HEK293 (cell line): Measurements from ENCODE around the gene LENEP.

Experiments used
- CTCF ChIA-PET: fragments of 350-600 bp; formaldehyde crosslinking; extraction: SDS; loops from one replicate; lab custom pipeline; 2021; ENCODE audit warnings: antibody characterized with exemption; lab: Yijun Ruan, JAX
- POLR2A ChIA-PET: fragments of 300-600 bp; formaldehyde crosslinking; extraction: SDS; loops from one replicate; lab custom pipeline; 2020; ENCODE audit warnings: antibody characterized with exemption, inconsistent platforms; lab: Yijun Ruan, JAX
- H3K27ac ChIP-seq: fragments of 200-500 bp; sonication (Bioruptor generic); 2 replicates; pipeline ENCODE4 v1.5.1; 2014; ENCODE audit warnings: low read depth, low read length, control low read depth, inconsistent platforms; ENCODE audit errors: extremely low read depth
- H3K36me3 ChIP-seq, 2 experiments: fragments of 200-500 bp in 1 of 2; sonication (Bioruptor generic) in 1 of 2; 1 replicate in 1 of 2; 2 replicates in 1 of 2; pipeline ENCODE4 v1.5.1; 2014 to 2017; ENCODE audit warnings: inconsistent platforms in 2 of 2, low read length in 2 of 2; ENCODE audit not compliant: control insufficient read depth in 2 of 2, insufficient read depth in 1 of 2
- H3K4me1 ChIP-seq: fragments of 200-500 bp; sonication (Bioruptor generic); 2 replicates; pipeline ENCODE4 v1.5.1; 2014; ENCODE audit warnings: mild to moderate bottlenecking, low read length, inconsistent platforms; ENCODE audit not compliant: control insufficient read depth, insufficient read depth
- H3K4me3 ChIP-seq: 2 replicates; pipeline ENCODE4 v1.5.1; 2011; ENCODE audit warnings: low read depth, mild to moderate bottlenecking, control low read depth, low read length, moderate library complexity
- H3K9me3 ChIP-seq: fragments of 200-500 bp; sonication (Bioruptor generic); 2 replicates; pipeline ENCODE4 v1.5.1; 2014; ENCODE audit warnings: low read depth, low read length, inconsistent platforms; ENCODE audit not compliant: control insufficient read depth, insufficient read depth
- BCL11B ChIP-seq: fragments of 450-650 bp; formaldehyde crosslinking; IDR thresholded peaks from 2 replicates; pipeline ENCODE4 v1.5.1; 2016; ENCODE audit warnings: low read depth, missing biosample characterization, missing genetic modification characterization
- KLF7 ChIP-seq: fragments of 450-650 bp; formaldehyde crosslinking; IDR thresholded peaks from 2 replicates; pipeline ENCODE4 v1.5.1; 2016; ENCODE audit warnings: missing biosample characterization, missing genetic modification characterization, borderline replicate concordance
- MYNN ChIP-seq: fragments of 450-650 bp; formaldehyde crosslinking; IDR thresholded peaks from 2 replicates; pipeline ENCODE4 v1.5.1; 2016; ENCODE audit warnings: missing biosample characterization, missing genetic modification characterization, borderline replicate concordance
- SP3 ChIP-seq: fragments of 450-650 bp; formaldehyde crosslinking; IDR thresholded peaks from 2 replicates; pipeline ENCODE4 v1.5.1; 2016; ENCODE audit warnings: missing biosample characterization, missing genetic modification characterization
- WT1 ChIP-seq: fragments of 450-650 bp; formaldehyde crosslinking; IDR thresholded peaks from 2 replicates; pipeline ENCODE4 v1.5.1; 2016; ENCODE audit warnings: missing biosample characterization, missing genetic modification characterization
- YY2 ChIP-seq: fragments of 450-650 bp; formaldehyde crosslinking; IDR thresholded peaks from 2 replicates; pipeline ENCODE4 v1.5.1; 2016; ENCODE audit warnings: missing biosample characterization, missing genetic modification characterization
- ZBTB20 ChIP-seq: fragments of 450-650 bp; formaldehyde crosslinking; IDR thresholded peaks from 2 replicates; pipeline ENCODE4 v1.5.1; 2016; ENCODE audit warnings: missing biosample characterization, missing genetic modification characterization
- ZIC2 ChIP-seq: fragments of 450-650 bp; formaldehyde crosslinking; IDR thresholded peaks from 2 replicates; pipeline ENCODE4 v1.5.1; 2016; ENCODE audit warnings: missing biosample characterization, missing genetic modification characterization
- ZNF133 ChIP-seq: fragments of 450-650 bp; formaldehyde crosslinking; IDR thresholded peaks from 2 replicates; pipeline ENCODE4 v1.5.1; 2016; ENCODE audit warnings: missing biosample characterization, missing genetic modification characterization
- ZNF302 ChIP-seq: fragments of 450-650 bp; formaldehyde crosslinking; IDR thresholded peaks from 2 replicates; pipeline ENCODE4 v1.5.1; 2016; ENCODE audit warnings: missing biosample characterization, missing genetic modification characterization, low read depth
- ZNF596 ChIP-seq: fragments of 450-650 bp; IDR thresholded peaks from 2 replicates; pipeline ENCODE4 v1.5.0; 2018; ENCODE audit warnings: missing biosample characterization, mild to moderate bottlenecking, missing genetic modification characterization, moderate library complexity
- ZNF623 ChIP-seq: fragments of 450-650 bp; formaldehyde crosslinking; IDR thresholded peaks from 2 replicates; pipeline ENCODE4 v1.5.1; 2016; ENCODE audit warnings: missing biosample characterization, missing genetic modification characterization
- ZNF664 ChIP-seq: fragments of 450-650 bp; formaldehyde crosslinking; IDR thresholded peaks from 2 replicates; pipeline ENCODE4 v1.5.1; 2016; ENCODE audit warnings: missing biosample characterization, missing genetic modification characterization
- ZNF791 ChIP-seq: fragments of 450-650 bp; formaldehyde crosslinking; IDR thresholded peaks from 2 replicates; pipeline ENCODE4 v1.5.1; 2016; ENCODE audit warnings: missing biosample characterization, missing genetic modification characterization
- TF ChIP-seq, protein P1 (sequence below): fragments of 450-650 bp; formaldehyde crosslinking; IDR thresholded peaks from 2 replicates; pipeline ENCODE4 v1.5.1; 2016; ENCODE audit warnings: missing biosample characterization, missing genetic modification characterization
- TF ChIP-seq, protein P2 (sequence below): fragments of 450-650 bp; formaldehyde crosslinking; IDR thresholded peaks from 2 replicates; pipeline ENCODE4 v1.5.1; 2016; ENCODE audit warnings: missing biosample characterization, missing genetic modification characterization
- TF ChIP-seq, protein P3 (sequence below): fragments of 450-650 bp; formaldehyde crosslinking; IDR thresholded peaks from 2 replicates; pipeline ENCODE4 v1.5.1; 2017; ENCODE audit warnings: missing biosample characterization, missing genetic modification characterization
- TF ChIP-seq, protein P4 (sequence below): fragments of 450-650 bp; formaldehyde crosslinking; IDR thresholded peaks from 2 replicates; pipeline ENCODE4 v1.5.1; 2016; ENCODE audit warnings: missing biosample characterization, missing genetic modification characterization
- TF ChIP-seq, protein P5 (sequence below): fragments of 450-650 bp; formaldehyde crosslinking; IDR thresholded peaks from 2 replicates; pipeline ENCODE4 v1.5.1; 2016; ENCODE audit warnings: missing biosample characterization, missing genetic modification characterization, low read depth

LENEP gene

DNA sequence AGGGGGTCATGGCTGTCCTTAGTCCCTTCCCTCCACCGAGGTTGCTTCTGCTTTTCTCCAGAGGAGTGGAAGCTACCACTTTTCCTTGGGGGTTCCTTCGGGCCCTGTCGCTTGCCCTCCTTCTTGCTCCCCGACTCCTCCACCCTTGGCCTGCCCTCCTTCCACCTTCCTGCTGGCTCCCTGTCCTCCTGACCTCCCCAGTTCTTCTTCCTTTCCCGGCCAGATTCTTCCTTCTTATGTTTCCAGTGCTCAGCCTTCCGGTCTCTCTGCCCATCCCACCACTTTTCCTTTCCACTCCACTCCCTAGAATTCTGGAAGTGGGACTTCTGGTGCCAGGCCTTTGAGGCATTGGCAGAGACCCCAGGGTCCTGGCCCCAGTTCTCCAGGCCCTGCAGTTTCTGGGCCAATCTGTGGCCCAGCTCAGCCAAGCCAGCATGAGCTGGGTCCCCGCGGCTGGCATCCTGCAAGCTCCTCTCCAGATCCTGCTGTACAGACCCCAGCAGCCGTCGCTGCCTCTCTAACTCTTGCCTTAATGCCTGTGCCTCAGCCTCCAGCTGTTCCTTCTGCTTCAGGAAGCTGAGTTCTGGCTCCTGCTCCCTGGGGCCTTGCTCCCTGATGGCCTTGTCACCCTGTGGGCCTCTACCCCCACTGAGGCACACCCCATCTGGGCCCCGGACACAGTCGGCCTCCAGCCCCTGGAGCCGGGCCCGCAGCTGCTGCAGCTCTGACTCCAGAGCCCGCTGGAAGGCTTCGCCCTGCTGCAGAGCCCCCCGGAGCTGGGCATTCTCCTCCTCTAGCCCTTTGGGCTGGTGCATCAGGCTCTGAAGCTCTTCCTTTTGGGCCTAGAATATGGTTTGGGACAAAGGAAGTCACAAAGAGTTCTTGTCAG is 47.2 kb upstream of the LENEP start (continued):
- TF ChIP-seq ZIC2 (tag by site-specific recombination) (peak; percentile 98), ZNF133 (no peak)
- TF ChIP-seq, protein P1, sequence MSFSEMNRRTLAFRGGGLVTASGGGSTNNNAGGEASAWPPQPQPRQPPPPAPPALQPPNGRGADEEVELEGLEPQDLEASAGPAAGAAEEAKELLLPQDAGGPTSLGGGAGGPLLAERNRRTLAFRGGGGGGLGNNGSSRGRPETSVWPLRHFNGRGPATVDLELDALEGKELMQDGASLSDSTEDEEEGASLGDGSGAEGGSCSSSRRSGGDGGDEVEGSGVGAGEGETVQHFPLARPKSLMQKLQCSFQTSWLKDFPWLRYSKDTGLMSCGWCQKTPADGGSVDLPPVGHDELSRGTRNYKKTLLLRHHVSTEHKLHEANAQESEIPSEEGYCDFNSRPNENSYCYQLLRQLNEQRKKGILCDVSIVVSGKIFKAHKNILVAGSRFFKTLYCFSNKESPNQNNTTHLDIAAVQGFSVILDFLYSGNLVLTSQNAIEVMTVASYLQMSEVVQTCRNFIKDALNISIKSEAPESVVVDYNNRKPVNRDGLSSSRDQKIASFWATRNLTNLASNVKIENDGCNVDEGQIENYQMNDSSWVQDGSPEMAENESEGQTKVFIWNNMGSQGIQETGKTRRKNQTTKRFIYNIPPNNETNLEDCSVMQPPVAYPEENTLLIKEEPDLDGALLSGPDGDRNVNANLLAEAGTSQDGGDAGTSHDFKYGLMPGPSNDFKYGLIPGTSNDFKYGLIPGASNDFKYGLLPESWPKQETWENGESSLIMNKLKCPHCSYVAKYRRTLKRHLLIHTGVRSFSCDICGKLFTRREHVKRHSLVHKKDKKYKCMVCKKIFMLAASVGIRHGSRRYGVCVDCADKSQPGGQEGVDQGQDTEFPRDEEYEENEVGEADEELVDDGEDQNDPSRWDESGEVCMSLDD (tag by site-specific recombination): no peak
- TF ChIP-seq, protein P2, sequence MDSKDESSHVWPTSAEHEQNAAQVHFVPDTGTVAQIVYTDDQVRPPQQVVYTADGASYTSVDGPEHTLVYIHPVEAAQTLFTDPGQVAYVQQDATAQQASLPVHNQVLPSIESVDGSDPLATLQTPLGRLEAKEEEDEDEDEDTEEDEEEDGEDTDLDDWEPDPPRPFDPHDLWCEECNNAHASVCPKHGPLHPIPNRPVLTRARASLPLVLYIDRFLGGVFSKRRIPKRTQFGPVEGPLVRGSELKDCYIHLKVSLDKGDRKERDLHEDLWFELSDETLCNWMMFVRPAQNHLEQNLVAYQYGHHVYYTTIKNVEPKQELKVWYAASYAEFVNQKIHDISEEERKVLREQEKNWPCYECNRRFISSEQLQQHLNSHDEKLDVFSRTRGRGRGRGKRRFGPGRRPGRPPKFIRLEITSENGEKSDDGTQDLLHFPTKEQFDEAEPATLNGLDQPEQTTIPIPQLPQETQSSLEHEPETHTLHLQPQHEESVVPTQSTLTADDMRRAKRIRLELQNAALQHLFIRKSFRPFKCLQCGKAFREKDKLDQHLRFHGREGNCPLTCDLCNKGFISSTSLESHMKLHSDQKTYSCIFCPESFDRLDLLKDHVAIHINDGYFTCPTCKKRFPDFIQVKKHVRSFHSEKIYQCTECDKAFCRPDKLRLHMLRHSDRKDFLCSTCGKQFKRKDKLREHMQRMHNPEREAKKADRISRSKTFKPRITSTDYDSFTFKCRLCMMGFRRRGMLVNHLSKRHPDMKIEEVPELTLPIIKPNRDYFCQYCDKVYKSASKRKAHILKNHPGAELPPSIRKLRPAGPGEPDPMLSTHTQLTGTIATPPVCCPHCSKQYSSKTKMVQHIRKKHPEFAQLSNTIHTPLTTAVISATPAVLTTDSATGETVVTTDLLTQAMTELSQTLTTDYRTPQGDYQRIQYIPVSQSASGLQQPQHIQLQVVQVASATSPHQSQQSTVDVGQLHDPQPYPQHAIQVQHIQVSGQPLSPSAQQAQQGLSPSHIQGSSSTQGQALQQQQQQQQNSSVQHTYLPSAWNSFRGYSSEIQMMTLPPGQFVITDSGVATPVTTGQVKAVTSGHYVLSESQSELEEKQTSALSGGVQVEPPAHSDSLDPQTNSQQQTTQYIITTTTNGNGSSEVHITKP (tag by site-specific recombination): peak; percentile 73

DNA sequence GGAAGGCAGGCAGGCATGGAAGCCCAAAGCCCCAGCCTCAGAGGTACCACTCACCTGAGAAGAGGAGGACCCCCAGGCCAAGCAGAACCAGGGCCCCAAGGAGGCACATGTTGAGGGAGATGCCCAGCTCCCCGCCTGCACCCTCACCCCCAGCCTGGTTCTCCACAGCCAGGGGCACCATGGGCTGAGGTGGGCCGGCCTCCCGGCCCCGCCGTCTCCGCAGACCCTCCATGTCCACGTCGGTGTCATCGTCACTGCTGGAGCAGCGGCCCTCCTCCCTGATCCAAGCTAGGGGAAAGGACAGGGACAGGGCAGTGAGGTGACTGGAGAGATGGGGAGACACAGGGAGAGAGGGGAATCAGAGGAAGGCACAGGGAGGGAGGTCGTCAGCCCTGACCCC is 45.3 kb upstream of the LENEP start:
- no peak for TF ChIP-seq ZNF664 (tag by site-specific recombination)
- TF ChIP-seq, protein P3, sequence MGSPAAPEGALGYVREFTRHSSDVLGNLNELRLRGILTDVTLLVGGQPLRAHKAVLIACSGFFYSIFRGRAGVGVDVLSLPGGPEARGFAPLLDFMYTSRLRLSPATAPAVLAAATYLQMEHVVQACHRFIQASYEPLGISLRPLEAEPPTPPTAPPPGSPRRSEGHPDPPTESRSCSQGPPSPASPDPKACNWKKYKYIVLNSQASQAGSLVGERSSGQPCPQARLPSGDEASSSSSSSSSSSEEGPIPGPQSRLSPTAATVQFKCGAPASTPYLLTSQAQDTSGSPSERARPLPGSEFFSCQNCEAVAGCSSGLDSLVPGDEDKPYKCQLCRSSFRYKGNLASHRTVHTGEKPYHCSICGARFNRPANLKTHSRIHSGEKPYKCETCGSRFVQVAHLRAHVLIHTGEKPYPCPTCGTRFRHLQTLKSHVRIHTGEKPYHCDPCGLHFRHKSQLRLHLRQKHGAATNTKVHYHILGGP (tag by site-specific recombination): no peak
- no peak for TF ChIP-seq MYNN (tag by site-specific recombination)
- no peak for TF ChIP-seq ZNF623 (tag by site-specific recombination)
- TF ChIP-seq YY2 (tag by site-specific recombination): no peak
- TF ChIP-seq SP3 (tag by site-specific recombination): no peak
- no peak for TF ChIP-seq ZNF791
- no peaks in the 10 kb centered on the region for H3K9me3 ChIP-seq
- no peak overlapping the region for H3K4me3 ChIP-seq
- H3K4me1 ChIP-seq: no peaks in the 10 kb centered on the region
- POLR2A ChIA-PET: interaction anchor here (0.9 kb wide), 1 partner anchor 25 kb away, joined by 3 read pairs; no protein-coding TSS in a partner anchor
- H3K36me3 ChIP-seq: peaks cover 0 to 28% of the 10 kb centered on the region in 2 experiments; a peak in 1 of 3 replicates
- no peak overlapping the region for H3K27ac ChIP-seq
- CTCF ChIA-PET: interaction anchor here (0.6 to 1.7 kb wide), 2 partner anchors 35 to 94 kb away, joined by 4 read pairs; partner anchors contain the start of gene FLAD1

DNA sequence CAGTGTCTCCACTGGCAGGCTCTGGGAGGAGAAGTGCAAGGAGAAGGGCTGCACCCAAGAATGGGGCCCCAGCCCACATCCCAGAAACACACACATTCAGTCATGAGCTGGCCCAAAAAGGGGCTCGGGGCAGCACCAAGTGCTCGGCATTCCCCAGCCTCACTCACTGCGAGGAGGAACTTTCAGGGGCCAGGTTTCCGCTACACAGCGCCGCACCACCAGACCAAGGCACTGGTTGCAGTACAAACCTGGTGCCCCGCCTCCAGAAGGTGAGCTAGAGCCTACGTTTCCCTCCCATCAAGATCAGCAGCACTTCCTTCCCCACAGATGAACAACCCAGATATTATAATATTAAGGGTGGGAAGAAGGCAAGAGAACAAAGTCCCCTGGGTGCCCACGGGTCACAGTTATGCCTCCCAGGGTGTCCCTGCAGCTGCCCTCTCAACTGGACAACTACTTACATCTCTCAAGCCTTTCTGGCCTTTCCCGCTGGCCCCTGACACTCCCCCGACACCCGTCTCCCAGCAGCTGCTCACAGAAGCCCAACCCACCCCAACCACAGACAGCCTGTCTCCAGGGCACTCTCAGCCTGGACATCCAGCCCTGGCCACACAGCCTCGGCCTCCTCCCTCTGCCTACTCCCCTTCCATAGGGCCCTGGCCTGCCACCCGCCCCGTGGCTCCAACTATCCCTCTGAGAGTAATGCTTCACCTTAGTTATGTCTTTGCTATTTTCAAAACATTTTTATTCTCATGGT is 41.3 kb upstream of the LENEP start:
- POLR2A ChIA-PET: interaction anchor here (1.7 kb wide), 1 partner anchor 9 kb away, joined by 5 read pairs; the partner anchor contains the start of gene PYGO2
- H3K27ac ChIP-seq: no peak overlapping the region
- H3K4me3 ChIP-seq: no peak overlapping the region
- CTCF ChIA-PET: interaction anchor here (0.6 to 1.5 kb wide), 6 partner anchors 9 to 110 kb away, joined by 3 to 4 read pairs (median 3); no protein-coding TSS in a partner anchor
- peaks cover 2% of the 10 kb centered on the region; the same call in 1 of the 2 replicates for H3K4me1 ChIP-seq
- H3K36me3 ChIP-seq: peaks cover 0 to 19% of the 10 kb centered on the region in 2 experiments; a peak in 1 of 3 replicates
- H3K9me3 ChIP-seq: no peaks in the 10 kb centered on the region
- no peak for TF ChIP-seq KLF7 (tag by site-specific recombination)
- no peak for TF ChIP-seq ZBTB20 (tag by site-specific recombination)
- TF ChIP-seq, protein P4, sequence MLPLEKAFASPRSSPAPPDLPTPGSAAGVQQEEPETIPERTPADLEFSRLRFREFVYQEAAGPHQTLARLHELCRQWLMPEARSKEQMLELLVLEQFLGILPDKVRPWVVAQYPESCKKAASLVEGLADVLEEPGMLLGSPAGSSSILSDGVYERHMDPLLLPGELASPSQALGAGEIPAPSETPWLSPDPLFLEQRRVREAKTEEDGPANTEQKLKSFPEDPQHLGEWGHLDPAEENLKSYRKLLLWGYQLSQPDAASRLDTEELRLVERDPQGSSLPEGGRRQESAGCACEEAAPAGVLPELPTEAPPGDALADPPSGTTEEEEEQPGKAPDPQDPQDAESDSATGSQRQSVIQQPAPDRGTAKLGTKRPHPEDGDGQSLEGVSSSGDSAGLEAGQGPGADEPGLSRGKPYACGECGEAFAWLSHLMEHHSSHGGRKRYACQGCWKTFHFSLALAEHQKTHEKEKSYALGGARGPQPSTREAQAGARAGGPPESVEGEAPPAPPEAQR: no peak
- TF ChIP-seq BCL11B (tag by site-specific recombination): no peak
- no peak for TF ChIP-seq ZNF302
- TF ChIP-seq, protein P5, sequence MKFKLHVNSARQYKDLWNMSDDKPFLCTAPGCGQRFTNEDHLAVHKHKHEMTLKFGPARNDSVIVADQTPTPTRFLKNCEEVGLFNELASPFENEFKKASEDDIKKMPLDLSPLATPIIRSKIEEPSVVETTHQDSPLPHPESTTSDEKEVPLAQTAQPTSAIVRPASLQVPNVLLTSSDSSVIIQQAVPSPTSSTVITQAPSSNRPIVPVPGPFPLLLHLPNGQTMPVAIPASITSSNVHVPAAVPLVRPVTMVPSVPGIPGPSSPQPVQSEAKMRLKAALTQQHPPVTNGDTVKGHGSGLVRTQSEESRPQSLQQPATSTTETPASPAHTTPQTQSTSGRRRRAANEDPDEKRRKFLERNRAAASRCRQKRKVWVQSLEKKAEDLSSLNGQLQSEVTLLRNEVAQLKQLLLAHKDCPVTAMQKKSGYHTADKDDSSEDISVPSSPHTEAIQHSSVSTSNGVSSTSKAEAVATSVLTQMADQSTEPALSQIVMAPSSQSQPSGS (tag by site-specific recombination): no peak
- TF ChIP-seq WT1 (tag by site-specific recombination): no peak
- no peak for TF ChIP-seq ZNF596 (tag by site-specific recombination)
- TF ChIP-seq ZNF623 (tag by site-specific recombination): no peak
